RPMI7951 (cell line): Measurements from ENCODE around the gene IL1RAPL1. TPM values are rescaled to one million over a fixed set of nuclear protein-coding genes. Genes with fewer than 3 reads are reported as not detected.
"Not testable (repeated sequence)": the region's sequence is repeated elsewhere in the genome, so short reads cannot be mapped to it uniquely, and the experiment has no call there.

Experiments
- DNase-seq: peaks from one replicate; pipeline ENCODE4 v3.0.0-alpha.2; 2012; ENCODE audit warnings: low read depth
- total RNA-seq: library from RNA; depleted of rRNA; stranded (reverse); fragments of >200 nt; shearing (Covaris generic); gene quantifications from 2 replicates; pipeline ENCODE4 v1.2.3, GENCODE V29; 2014

The IL1RAPL1 gene
- total RNA-seq, 1 experiment from 2014 or later = 4.6 TPM

GRCh38 chrX:29110041-29110440 is 522.8 kb downstream of the IL1RAPL1 start:
- no peak for DNase-seq

GRCh38 chrX:29113221-29113620 is 526.0 kb downstream of the IL1RAPL1 start:
- no peak for DNase-seq

- not testable (repeated sequence) for DNase-seq
These were observed 535.6 kb downstream of the IL1RAPL1 start for GRCh38 chrX:29122817-29123216.

GRCh38 chrX:29130905-29131304 is 543.7 kb downstream of the IL1RAPL1 start:
- DNase-seq = no peak

- no peak for DNase-seq
These were observed 549.7 kb downstream of the IL1RAPL1 start for GRCh38 chrX:29136904-29137303.

- DNase-seq = no peak
These were observed 550.8 kb downstream of the IL1RAPL1 start for GRCh38 chrX:29138003-29138402.

GRCh38 chrX:29143356-29143755 is 556.1 kb downstream of the IL1RAPL1 start:
- no peak for DNase-seq

GRCh38 chrX:29143756-29144155 is 556.5 kb downstream of the IL1RAPL1 start:
- no peak for DNase-seq

DNA sequence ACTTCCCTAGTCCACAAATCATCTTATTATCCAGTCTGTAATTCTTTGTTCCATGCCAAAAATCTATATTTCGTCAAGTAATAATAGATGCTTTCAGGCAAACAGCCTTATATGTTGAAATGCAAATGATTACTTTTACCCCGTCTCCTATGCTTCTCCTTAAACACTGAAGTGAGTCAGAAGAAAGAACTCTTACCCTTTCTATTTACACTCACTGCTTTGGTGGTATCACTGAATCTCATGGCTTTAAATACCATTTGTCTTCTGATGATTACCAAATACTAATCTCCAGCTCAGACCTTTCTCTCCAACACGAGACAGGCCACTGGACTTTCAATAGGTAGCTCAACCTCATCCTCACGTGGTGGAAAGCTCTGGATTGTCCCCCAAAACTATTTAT is 558.1 kb downstream of the IL1RAPL1 start:
- DNase-seq = no peak

DNA sequence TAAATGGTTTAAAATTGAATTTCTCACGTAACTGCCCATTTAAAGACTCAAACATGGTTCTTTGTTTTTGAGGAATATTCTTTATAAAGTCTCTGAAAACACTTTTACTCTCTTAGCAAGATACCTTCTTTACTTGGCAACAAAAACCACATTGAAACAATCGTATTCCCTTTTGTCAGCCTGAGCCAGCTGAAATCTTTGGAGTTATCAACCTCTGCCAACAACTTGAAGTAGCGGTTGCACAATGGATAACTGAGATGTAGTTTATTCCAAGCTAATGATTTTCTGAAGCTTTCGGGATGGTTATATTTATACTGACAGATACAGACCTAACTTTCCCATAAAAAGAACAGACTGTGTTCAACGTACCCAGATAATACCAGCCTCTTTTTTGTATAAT is 561.3 kb downstream of the IL1RAPL1 start:
- DNase-seq = no peak

DNA sequence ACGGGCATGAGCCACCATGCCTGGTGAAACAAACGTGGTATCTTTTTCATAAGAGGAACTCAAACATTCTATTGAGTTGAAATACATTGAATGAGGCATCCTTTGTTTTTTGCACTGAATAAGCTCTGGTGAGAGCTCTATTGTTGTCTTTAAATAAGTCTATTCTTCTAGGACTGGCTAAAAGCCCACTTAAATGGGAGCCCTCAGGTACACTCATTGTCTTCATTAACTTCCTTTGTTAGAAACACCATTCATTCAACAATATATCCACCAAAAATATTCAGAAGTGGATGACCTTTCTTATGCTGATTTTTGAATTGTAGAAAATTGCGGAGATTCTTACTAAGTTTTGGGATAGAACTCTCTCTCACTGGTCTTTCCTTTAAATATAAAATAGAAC is 568.0 kb downstream of the IL1RAPL1 start:
- no peak for DNase-seq

DNA sequence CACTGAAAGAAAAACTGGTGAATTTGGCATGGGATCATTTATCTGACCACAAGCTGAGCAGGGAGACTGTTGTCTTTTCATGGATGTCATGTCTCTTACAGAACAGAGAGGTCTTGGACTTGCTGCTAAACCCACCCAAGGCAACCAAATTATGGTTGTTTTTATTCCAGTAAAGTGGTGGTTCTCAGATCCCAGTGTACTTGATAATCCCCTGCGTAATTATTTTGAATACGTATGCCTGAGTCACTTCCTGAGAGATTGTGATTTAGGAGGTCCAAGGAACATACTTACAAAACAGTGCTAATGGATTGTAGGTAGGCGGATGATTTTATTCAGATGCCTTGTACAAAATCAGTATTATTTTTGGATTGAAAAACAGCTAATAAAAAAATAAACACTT is 585.6 kb downstream of the IL1RAPL1 start:
- no peak for DNase-seq

DNA sequence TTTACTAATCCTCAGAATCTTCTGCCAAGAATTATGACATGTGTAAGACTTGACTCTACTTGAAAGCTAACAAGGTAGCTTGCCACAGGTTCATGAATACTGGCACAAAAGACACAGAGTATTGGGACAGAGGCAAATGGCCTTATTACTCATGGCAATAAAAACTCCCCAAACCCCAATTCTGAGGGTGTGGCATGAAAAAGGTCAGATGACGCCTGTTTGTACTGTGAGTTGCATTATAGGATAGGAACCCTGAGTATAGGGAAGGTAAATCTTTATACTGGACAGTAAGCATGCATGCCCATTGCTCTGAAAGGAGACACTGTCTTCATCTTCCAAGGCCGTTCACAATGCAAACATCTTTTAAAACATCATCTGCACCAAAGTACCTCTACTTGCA is 600.0 kb downstream of the IL1RAPL1 start:
- no peak for DNase-seq

DNA sequence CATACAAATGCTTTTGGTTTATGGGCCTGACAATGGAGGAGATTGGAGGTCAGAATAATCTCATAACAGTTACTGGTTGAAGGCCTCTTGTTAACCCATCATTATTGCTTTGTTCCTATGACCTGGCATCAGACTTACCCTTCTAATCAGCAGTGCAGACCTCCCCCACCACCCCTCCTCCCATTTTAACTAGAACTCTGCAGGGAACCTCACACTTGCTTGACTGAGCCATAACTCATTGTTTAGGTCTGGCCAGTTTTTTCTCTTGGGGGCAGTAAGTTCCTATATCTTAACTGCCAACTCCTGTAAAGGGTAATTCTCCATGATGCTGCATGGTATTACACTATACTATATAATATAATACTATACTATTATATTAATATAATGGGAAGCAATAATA is 609.3 kb downstream of the IL1RAPL1 start:
- no peak for DNase-seq

- DNase-seq = no peak
These were observed 628.0 kb downstream of the IL1RAPL1 start for GRCh38 chrX:29215251-29215650.

- no peak for DNase-seq
These were observed 638.4 kb downstream of the IL1RAPL1 start for GRCh38 chrX:29225670-29226069.

DNA sequence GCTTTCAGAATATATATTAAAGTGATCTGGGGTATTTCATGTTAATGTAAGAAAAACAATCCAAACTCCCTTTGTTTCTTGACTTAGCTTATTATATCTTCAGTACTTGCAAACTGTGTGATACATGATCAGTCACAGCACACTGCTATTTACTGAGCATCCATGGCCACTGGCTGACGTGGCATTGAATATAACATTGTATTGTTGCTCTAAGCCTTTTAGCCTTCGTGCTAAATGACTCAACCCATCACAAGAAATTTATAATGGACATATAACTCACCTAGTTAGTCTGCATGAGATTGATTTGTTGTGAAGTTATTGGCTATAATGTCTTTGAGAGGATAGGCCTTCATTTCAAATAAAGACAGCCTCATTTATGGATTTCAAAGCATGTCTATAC is 642.6 kb downstream of the IL1RAPL1 start:
- no peak for DNase-seq

- DNase-seq = no peak
These were observed 644.6 kb downstream of the IL1RAPL1 start for GRCh38 chrX:29231800-29232199.

DNA sequence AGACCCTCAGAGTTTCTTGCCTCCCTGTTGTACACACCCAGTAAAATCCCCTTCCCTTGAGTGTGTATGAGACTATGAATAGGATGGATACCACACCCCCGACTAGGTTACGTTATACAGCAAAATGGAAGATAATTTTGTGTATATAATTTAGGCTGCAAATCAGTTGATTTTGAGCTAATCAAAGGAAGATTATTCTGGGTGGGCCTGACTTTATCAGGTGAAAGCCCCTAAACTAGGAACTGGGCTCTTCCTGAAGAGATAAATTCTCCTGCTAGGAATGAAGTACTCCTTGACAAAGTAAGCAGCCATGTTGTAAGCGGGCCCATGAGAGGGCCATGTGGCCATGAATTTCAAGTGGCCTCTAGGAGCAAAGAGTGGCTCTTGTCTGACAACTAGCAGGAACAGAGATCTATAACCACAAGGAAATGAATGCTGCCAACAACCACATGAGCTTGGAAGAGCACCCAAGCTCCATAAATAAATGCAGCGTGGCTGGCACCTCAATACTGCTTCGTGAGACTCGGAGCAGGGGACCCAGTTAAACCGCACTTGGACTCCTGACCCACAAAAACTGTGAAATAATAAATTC is 646.4 kb downstream of the IL1RAPL1 start:
- no peak for DNase-seq

DNA sequence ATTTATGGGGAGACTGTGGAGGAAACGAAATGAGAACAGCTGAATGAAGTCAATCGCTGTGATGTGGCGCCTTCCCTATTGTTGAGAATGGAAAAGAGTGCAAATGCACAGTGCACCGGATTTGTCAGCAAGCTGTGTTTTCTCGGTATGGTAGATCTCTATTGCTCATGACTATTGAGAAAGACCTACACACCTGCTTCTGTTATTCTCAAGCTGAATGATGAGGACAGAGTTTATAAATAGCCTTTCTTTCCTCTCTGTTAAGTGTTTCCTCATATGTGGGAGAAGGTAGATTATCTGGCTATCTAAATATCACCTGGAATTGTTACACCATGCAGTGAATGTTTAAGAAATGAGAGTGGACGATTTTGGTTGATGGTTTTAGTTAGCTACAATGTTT is 650.7 kb downstream of the IL1RAPL1 start:
- DNase-seq = no peak

- DNase-seq = no peak
These were observed 654.6 kb downstream of the IL1RAPL1 start for GRCh38 chrX:29241809-29242208.

DNA sequence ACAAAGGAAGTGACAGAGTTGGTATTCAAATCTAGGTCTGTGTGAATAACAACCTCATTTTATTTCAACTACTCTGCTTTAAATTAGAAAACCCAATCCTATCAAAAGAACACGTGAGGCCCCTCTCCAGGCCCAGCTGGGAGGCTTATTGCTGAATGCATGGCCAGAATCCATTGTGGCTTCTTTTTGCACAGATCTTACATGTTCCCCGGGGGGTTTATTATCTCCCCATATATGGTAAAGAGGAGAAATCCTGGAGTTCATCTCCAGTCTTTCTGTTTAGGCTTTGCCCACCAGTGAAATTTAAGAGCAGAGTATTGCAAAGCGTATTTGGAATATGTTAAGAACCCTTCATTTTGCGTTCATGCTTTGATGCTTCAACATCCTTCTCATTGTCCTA is 655.6 kb downstream of the IL1RAPL1 start:
- no peak for DNase-seq

- no peak for DNase-seq
These were observed 656.7 kb downstream of the IL1RAPL1 start for GRCh38 chrX:29243942-29244341.

DNA sequence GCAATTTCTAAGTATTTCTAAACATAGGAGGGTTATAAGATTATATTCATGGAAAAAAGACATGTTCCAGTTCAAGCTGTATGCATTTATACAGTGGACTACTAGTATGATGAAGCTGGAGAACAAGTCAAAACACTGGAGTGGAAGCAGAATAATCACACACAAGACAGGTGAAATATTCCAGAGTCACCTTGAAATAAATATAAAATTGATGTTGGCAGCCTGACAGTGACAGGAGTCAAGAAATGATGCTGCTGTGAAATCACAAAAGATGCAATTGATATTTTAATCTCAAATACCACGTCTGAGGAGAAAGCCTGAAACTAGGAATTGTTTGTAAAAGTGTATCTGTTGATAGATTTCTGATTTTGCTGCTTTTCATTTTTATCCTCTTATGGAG is 667.3 kb downstream of the IL1RAPL1 start:
- DNase-seq = no peak
